NCI-H510A (cell line): ENCODE data around the gene PDGFC.
"Not testable (repeated sequence)": the region's sequence is repeated elsewhere in the genome, so short reads cannot be mapped to it uniquely, and the experiment has no call there.

Experiments
- DNase-seq: peaks from one replicate; lab custom pipeline; 2025; lab: John Stamatoyannopoulos, UW

Gene PDGFC

GRCh38 chr4:156950948-156951347, 20.7 kb downstream of the PDGFC start:
- no peak for DNase-seq

GRCh38 chr4:156950090-156950489, 21.5 kb downstream of the PDGFC start:
- DNase-seq: no peak

- DNase-seq: no peak
These were observed 22.2 kb downstream of the PDGFC start for GRCh38 chr4:156949373-156949814.

- DNase-seq: no peak
These were observed 22.9 kb downstream of the PDGFC start for GRCh38 chr4:156948738-156949137.

GRCh38 chr4:156948133-156948532, 23.5 kb downstream of the PDGFC start:
- no peak for DNase-seq

- DNase-seq: no peak
These were observed 24.8 kb downstream of the PDGFC start for GRCh38 chr4:156946516-156947424.

- DNase-seq: no peak
These were observed 26.1 kb downstream of the PDGFC start for GRCh38 chr4:156945532-156945931.

GRCh38 chr4:156942991-156943390, 28.6 kb downstream of the PDGFC start:
- DNase-seq: no peak

- peak; percentile 29 for DNase-seq
These were observed 29.6 kb downstream of the PDGFC start for GRCh38 chr4:156941940-156942548.

- DNase-seq: no peak
These were observed 31.8 kb downstream of the PDGFC start for GRCh38 chr4:156939801-156940200.

- no peak for DNase-seq
These were observed 32.5 kb downstream of the PDGFC start for GRCh38 chr4:156939139-156939538.

GRCh38 chr4:156934259-156934635, 37.4 kb downstream of the PDGFC start:
- DNase-seq: no peak

- no peak for DNase-seq
These were observed 37.9 kb downstream of the PDGFC start for GRCh38 chr4:156933633-156934258.

GRCh38 chr4:156932360-156932759, 39.2 kb downstream of the PDGFC start:
- not testable (repeated sequence) for DNase-seq

- DNase-seq: no peak
These were observed 40.3 kb downstream of the PDGFC start for GRCh38 chr4:156931267-156931666.

GRCh38 chr4:156929386-156930105, 42.1 kb downstream of the PDGFC start:
- DNase-seq: no peak

- DNase-seq: no peak
These were observed 46.8 kb downstream of the PDGFC start for GRCh38 chr4:156924774-156925315.

GRCh38 chr4:156923525-156923924, 48.1 kb downstream of the PDGFC start:
- DNase-seq: no peak

- DNase-seq: no peak
These were observed 56.4 kb downstream of the PDGFC start for GRCh38 chr4:156915221-156915620.

- DNase-seq: no peak
These were observed 58.4 kb downstream of the PDGFC start for GRCh38 chr4:156913234-156913633.

- no peak for DNase-seq
These were observed 62.6 kb downstream of the PDGFC start for GRCh38 chr4:156909010-156909409.

- no peak for DNase-seq
These were observed 65.3 kb downstream of the PDGFC start for GRCh38 chr4:156906325-156906724.
